HepG2 (cell line): ENCODE results near the gene LUC7L. TPM values are rescaled to one million over a fixed set of nuclear protein-coding genes. Genes with fewer than 3 reads are reported as not detected.

Experiments
- ELF1 ChIP-seq: sonication (generic); formaldehyde crosslinking; IDR thresholded peaks from 2 replicates; pipeline ENCODE4 v1.4.0; 2020; ENCODE audit warnings: missing genetic modification reagents
- ELF4 ChIP-seq: sonication (generic); formaldehyde crosslinking; IDR thresholded peaks from 2 replicates; pipeline ENCODE4 v1.5.0; 2020; ENCODE audit warnings: missing genetic modification reagents, mild to moderate bottlenecking, moderate library complexity, borderline replicate concordance
- GTF2F1 ChIP-seq: fragments of 150-350 bp; IDR thresholded peaks from 2 replicates; pipeline ENCODE4 v1.6.1; 2014; ENCODE audit warnings: low read length
- HOXA7 ChIP-seq: sonication (generic); formaldehyde crosslinking; IDR thresholded peaks from 2 replicates; pipeline ENCODE4 v1.8.1; 2022; ENCODE audit warnings: mild to moderate bottlenecking, missing genetic modification reagents, moderate library complexity
- KMT2A ChIP-seq: sonication (generic); formaldehyde crosslinking; IDR thresholded peaks from 2 replicates; pipeline ENCODE4 v1.4.0; 2020; ENCODE audit warnings: missing genetic modification reagents
- MTA3 ChIP-seq: sonication (generic); formaldehyde crosslinking; IDR thresholded peaks from 2 replicates; pipeline ENCODE4 v1.4.0; 2020; ENCODE audit warnings: missing genetic modification reagents
- NR2F6 ChIP-seq, 2 experiments: IDR thresholded peaks; 2 replicates each; pipeline ENCODE4 v1.6.1; 2016; ENCODE audit warnings: antibody characterized with exemption in 1 of 2, mild to moderate bottlenecking in 1 of 2
- PAWR ChIP-seq: sonication (generic); formaldehyde crosslinking; IDR thresholded peaks from 2 replicates; pipeline ENCODE4 v1.4.0; 2020; ENCODE audit warnings: missing genetic modification reagents, mild to moderate bottlenecking, borderline replicate concordance
- PHF21A ChIP-seq: sonication (generic); formaldehyde crosslinking; IDR thresholded peaks from 2 replicates; pipeline ENCODE4 v1.5.0; 2020; ENCODE audit warnings: mild to moderate bottlenecking, missing genetic modification reagents
- RFX5 ChIP-seq: IDR thresholded peaks from 2 replicates; pipeline ENCODE4 v1.6.1; 2011; ENCODE audit warnings: low read depth, low read length, improper control_type of control experiment
- SMYD3 ChIP-seq: sonication (generic); formaldehyde crosslinking; IDR thresholded peaks from 2 replicates; pipeline ENCODE4 v1.8.1; 2023; ENCODE audit warnings: mild to moderate bottlenecking, missing genetic modification reagents
- SSRP1 ChIP-seq: IDR thresholded peaks from 2 replicates; pipeline ENCODE4 v1.6.1; 2016; ENCODE audit warnings: control low read depth
- TCF7 ChIP-seq: sonication (generic); IDR thresholded peaks from 2 replicates; pipeline ENCODE4 v1.6.1; 2016; ENCODE audit warnings: antibody characterized with exemption, low read depth
- TOPORS ChIP-seq: sonication (generic); formaldehyde crosslinking; IDR thresholded peaks from 2 replicates; pipeline ENCODE4 v1.8.0; 2023; ENCODE audit warnings: mild to moderate bottlenecking, missing genetic modification reagents
- ZNF24 ChIP-seq: fragments of 450-650 bp; IDR thresholded peaks from 2 replicates; pipeline ENCODE4 v1.6.1; 2017; ENCODE audit warnings: antibody characterized with exemption, mild to moderate bottlenecking
- ZNF253 ChIP-seq: sonication (generic); formaldehyde crosslinking; IDR thresholded peaks from 2 replicates; pipeline ENCODE4 v1.8.0; 2022; ENCODE audit warnings: mild to moderate bottlenecking, missing genetic modification reagents, borderline replicate concordance
- ZNF256 ChIP-seq: sonication (generic); formaldehyde crosslinking; conservative IDR thresholded peaks from 2 replicates; pipeline ENCODE4 v1.4.0; 2020; ENCODE audit warnings: missing genetic modification reagents
- ZNF292 ChIP-seq: sonication (generic); formaldehyde crosslinking; IDR thresholded peaks from 2 replicates; pipeline ENCODE4 v1.8.1; 2022; ENCODE audit warnings: mild to moderate bottlenecking, low read depth, missing genetic modification reagents, borderline replicate concordance
- ZNF335 ChIP-seq: sonication (generic); formaldehyde crosslinking; IDR thresholded peaks from 2 replicates; pipeline ENCODE4 v1.4.0; 2020; ENCODE audit warnings: missing genetic modification reagents
- ZSCAN22 ChIP-seq: sonication (generic); formaldehyde crosslinking; IDR thresholded peaks from 2 replicates; pipeline ENCODE4 v1.4.0; 2020; ENCODE audit warnings: mild to moderate bottlenecking, missing genetic modification reagents
- polyA plus RNA-seq, 8 experiments: library from polyadenylated mRNA; depleted of rRNA in 3 of 8; stranded (reverse) in 7 of 8; unstranded in 1 of 8; fragments of >200 nt; fragmentation: Illumina TruSeq in 4 of 8; extraction: Trizol in 4 of 8; gene quantifications; 2 replicates each; pipeline versions ENCODE4 v1.2.1 to v1.2.3, GENCODE V29; 2011 to 2016; ENCODE audit warnings: low read depth in 4 of 8, missing spikeins in 1 of 8, mixed read lengths in 1 of 8; ENCODE audit not compliant: insufficient read depth in 1 of 8
- total RNA-seq, 5 experiments: library from RNA; depleted of rRNA; stranded (reverse); fragments of >200 nt; fragmentation: Illumina TruSeq; extraction: Trizol; gene quantifications; 2 replicates each; pipeline ENCODE4 v1.2.3, GENCODE V29; 2016; ENCODE audit warnings: low read depth in 1 of 5
- TF ChIP-seq, protein P1 (sequence below): sonication (generic); formaldehyde crosslinking; IDR thresholded peaks from 2 replicates; pipeline ENCODE4 v1.5.0; 2020; ENCODE audit warnings: missing genetic modification reagents
- TF ChIP-seq, protein P2 (sequence below): sonication (generic); formaldehyde crosslinking; IDR thresholded peaks from 2 replicates; pipeline ENCODE4 v1.5.1; 2020; ENCODE audit warnings: missing genetic modification reagents, mild to moderate bottlenecking, borderline replicate concordance
- TF ChIP-seq, protein P3 (sequence below): sonication (generic); formaldehyde crosslinking; IDR thresholded peaks from 2 replicates; pipeline ENCODE4 v1.8.1; 2023; ENCODE audit warnings: mild to moderate bottlenecking, missing genetic modification reagents
- TF ChIP-seq, protein P4 (sequence below): sonication (generic); formaldehyde crosslinking; IDR thresholded peaks from 2 replicates; pipeline ENCODE4 v1.4.0; 2020; ENCODE audit warnings: missing genetic modification reagents
- TF ChIP-seq, protein P5 (sequence below), 2 experiments: fragments of 450-650 bp in 1 of 2; sonication (generic) in 1 of 2; formaldehyde crosslinking; IDR thresholded peaks; 2 replicates each; pipeline versions ENCODE4 v1.5.0 to v1.8.0; 2020 to 2022; ENCODE audit warnings: mild to moderate bottlenecking in 1 of 2, missing genetic modification reagents in 1 of 2

The LUC7L gene
- total and polyA plus RNA-seq, 2 of the 13 experiments (the other 11 are each of a cell fraction or from before 2014, with no cell fraction given): 48.7 to 56.9 TPM

DNA sequence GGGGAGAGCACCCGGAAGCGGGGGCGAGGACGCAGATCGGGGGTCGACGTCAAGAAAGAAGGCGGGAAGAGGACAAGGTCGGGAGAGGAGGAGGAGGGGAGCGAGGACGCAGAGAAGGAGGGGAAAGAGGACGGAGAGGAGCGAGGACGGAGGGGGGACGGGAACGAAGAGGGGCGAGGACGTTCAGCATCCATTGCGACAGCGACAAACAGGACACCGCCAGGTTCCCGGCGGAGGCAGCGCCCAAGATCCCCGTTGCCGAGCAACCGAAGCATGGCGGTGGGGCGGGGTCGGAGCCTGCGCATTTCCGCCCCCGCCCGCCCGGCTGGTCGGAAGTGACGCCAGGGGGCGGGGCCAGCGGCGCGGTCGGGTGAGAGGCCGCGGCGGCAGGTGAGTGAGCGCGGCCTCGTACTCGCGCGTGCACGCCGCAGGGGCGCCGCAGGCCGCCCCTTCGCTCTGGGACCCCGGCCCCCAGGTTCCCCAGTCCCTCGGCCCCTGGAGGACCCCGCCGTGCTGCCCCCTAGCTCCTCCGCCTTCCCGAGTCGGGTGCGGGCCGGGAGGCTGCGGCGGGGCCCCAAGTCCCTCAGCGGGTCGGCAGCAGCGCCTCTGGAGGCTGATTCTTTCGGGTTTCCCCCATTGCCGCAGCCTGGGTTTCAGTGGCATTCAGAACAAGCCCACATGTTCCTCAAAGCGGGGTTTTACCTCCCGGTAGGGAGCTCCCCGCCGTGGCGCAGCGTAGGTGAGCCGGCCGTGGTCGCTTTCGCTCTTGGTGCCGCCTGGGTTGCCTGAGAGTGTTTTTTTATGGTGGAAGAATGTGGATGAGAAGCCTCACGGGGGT is 5.4 kb upstream of the LUC7L start, which contains the start of gene FAM234A (continued):
- TF ChIP-seq PAWR (CRISPR knock-in tag): no peak
- no peak for TF ChIP-seq RFX5
- TF ChIP-seq, protein P1, sequence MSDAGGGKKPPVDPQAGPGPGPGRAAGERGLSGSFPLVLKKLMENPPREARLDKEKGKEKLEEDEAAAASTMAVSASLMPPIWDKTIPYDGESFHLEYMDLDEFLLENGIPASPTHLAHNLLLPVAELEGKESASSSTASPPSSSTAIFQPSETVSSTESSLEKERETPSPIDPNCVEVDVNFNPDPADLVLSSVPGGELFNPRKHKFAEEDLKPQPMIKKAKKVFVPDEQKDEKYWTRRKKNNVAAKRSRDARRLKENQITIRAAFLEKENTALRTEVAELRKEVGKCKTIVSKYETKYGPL: no peak
- TF ChIP-seq NR2F6 (IDR thresholded peaks at IDR 0.05): no peak
- peak; percentile 13 for TF ChIP-seq NR2F6 (CRISPR knock-in tag; IDR thresholded peaks at IDR 0.05)
- no peak for TF ChIP-seq ELF4
- no peak for TF ChIP-seq SSRP1
- TF ChIP-seq, protein P2, sequence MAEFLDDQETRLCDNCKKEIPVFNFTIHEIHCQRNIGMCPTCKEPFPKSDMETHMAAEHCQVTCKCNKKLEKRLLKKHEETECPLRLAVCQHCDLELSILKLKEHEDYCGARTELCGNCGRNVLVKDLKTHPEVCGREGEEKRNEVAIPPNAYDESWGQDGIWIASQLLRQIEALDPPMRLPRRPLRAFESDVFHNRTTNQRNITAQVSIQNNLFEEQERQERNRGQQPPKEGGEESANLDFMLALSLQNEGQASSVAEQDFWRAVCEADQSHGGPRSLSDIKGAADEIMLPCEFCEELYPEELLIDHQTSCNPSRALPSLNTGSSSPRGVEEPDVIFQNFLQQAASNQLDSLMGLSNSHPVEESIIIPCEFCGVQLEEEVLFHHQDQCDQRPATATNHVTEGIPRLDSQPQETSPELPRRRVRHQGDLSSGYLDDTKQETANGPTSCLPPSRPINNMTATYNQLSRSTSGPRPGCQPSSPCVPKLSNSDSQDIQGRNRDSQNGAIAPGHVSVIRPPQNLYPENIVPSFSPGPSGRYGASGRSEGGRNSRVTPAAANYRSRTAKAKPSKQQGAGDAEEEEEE: no peak
- no peak for TF ChIP-seq HOXA7
- TF ChIP-seq PHF21A: 0 out of 2 replicates have a peak, but pooled peaks have one; percentile 59
- TF ChIP-seq GTF2F1: no peak
- no peak for TF ChIP-seq MTA3 (CRISPR knock-in tag)
- TF ChIP-seq ZNF335 (CRISPR knock-in tag): no peak
- no peak for TF ChIP-seq TOPORS (CRISPR knock-in tag)
- TF ChIP-seq, protein P3, sequence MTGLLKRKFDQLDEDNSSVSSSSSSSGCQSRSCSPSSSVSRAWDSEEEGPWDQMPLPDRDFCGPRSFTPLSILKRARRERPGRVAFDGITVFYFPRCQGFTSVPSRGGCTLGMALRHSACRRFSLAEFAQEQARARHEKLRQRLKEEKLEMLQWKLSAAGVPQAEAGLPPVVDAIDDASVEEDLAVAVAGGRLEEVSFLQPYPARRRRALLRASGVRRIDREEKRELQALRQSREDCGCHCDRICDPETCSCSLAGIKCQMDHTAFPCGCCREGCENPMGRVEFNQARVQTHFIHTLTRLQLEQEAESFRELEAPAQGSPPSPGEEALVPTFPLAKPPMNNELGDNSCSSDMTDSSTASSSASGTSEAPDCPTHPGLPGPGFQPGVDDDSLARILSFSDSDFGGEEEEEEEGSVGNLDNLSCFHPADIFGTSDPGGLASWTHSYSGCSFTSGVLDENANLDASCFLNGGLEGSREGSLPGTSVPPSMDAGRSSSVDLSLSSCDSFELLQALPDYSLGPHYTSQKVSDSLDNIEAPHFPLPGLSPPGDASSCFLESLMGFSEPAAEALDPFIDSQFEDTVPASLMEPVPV: no peak
- TF ChIP-seq ZNF24: no peak
- TF ChIP-seq ELF1 (CRISPR knock-in tag): peak; percentile 95
- TF ChIP-seq, protein P4, sequence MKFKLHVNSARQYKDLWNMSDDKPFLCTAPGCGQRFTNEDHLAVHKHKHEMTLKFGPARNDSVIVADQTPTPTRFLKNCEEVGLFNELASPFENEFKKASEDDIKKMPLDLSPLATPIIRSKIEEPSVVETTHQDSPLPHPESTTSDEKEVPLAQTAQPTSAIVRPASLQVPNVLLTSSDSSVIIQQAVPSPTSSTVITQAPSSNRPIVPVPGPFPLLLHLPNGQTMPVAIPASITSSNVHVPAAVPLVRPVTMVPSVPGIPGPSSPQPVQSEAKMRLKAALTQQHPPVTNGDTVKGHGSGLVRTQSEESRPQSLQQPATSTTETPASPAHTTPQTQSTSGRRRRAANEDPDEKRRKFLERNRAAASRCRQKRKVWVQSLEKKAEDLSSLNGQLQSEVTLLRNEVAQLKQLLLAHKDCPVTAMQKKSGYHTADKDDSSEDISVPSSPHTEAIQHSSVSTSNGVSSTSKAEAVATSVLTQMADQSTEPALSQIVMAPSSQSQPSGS: no peak
- no peak for TF ChIP-seq ZNF253
- no peak for TF ChIP-seq SMYD3 (CRISPR knock-in tag)
- TF ChIP-seq, protein P5, sequence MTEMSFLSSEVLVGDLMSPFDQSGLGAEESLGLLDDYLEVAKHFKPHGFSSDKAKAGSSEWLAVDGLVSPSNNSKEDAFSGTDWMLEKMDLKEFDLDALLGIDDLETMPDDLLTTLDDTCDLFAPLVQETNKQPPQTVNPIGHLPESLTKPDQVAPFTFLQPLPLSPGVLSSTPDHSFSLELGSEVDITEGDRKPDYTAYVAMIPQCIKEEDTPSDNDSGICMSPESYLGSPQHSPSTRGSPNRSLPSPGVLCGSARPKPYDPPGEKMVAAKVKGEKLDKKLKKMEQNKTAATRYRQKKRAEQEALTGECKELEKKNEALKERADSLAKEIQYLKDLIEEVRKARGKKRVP (CRISPR knock-in tag; IDR thresholded peaks at IDR 0.05): 0 out of 4 replicates have a peak, but pooled peaks of 1 of the 2 experiments have one; percentile 32
- TF ChIP-seq TCF7: no peak
- peak; percentile 26; the same call in 1 of the 2 replicates for TF ChIP-seq KMT2A (CRISPR knock-in tag)
- no peak for TF ChIP-seq ZSCAN22 (CRISPR knock-in tag)
- no peak for TF ChIP-seq ZNF256 (CRISPR knock-in tag)
- TF ChIP-seq ZNF292: no peak
